MM.1S (cell line): ENCODE data around the gene PCNT.

Experiments
- DNase-seq: peaks from one replicate; pipeline ENCODE4 v3.0.0-alpha.2; 2015
- H2AFZ ChIP-seq: fragments of 300-600 bp; sonication (generic); 2 replicates; pipeline ENCODE4 v1.6.0; 2016; ENCODE audit warnings: antibody characterized with exemption, low read length
- H3F3A ChIP-seq: fragments of 300-600 bp; sonication (generic); 2 replicates; pipeline ENCODE4 v1.6.1; 2016; ENCODE audit warnings: mild to moderate bottlenecking, antibody characterized with exemption, low read length, moderate library complexity, mixed read lengths; ENCODE audit not compliant: insufficient read depth
- H3K27ac ChIP-seq: fragments of 300-600 bp; sonication (generic); 2 replicates; pipeline ENCODE4 v1.5.1; 2016; ENCODE audit warnings: mild to moderate bottlenecking, low read length
- H3K27me3 ChIP-seq: fragments of 300-600 bp; sonication (generic); replicated peaks from 2 replicates; pipeline ENCODE4 v1.6.0; 2016; ENCODE audit warnings: low read length; ENCODE audit not compliant: insufficient read depth
- H3K36me3 ChIP-seq: fragments of 300-600 bp; sonication (generic); replicated peaks from 2 replicates; pipeline ENCODE4 v1.6.1; 2016; ENCODE audit warnings: mild to moderate bottlenecking, low read length, mixed read lengths; ENCODE audit not compliant: insufficient read depth
- H3K4me1 ChIP-seq: fragments of 300-600 bp; sonication (generic); 2 replicates; pipeline ENCODE4 v1.6.1; 2016; ENCODE audit warnings: low read length, mixed read lengths
- H3K4me2 ChIP-seq: fragments of 300-600 bp; sonication (generic); 2 replicates; pipeline ENCODE4 v1.6.0; 2016; ENCODE audit warnings: low read depth, low read length
- H3K4me3 ChIP-seq: fragments of 300-600 bp; sonication (generic); 2 replicates; pipeline ENCODE4 v1.5.1; 2016; ENCODE audit warnings: low read length, mixed read lengths
- H3K79me2 ChIP-seq: fragments of 300-600 bp; sonication (generic); 2 replicates; pipeline ENCODE4 v1.6.1; 2016; ENCODE audit warnings: mixed run types, low read length, mixed read lengths
- H3K9ac ChIP-seq: fragments of 300-600 bp; sonication (generic); 2 replicates; pipeline ENCODE4 v1.6.1; 2016; ENCODE audit warnings: low read length, mixed read lengths
- H3K9me2 ChIP-seq: fragments of 300-600 bp; sonication (generic); replicated peaks from 2 replicates; pipeline ENCODE4 v1.6.1; 2016; ENCODE audit warnings: mild to moderate bottlenecking, low read length, mixed read lengths; ENCODE audit not compliant: insufficient read depth
- H3K9me3 ChIP-seq: fragments of 300-600 bp; sonication (generic); replicated peaks from 2 replicates; pipeline ENCODE4 v1.6.1; 2016; ENCODE audit warnings: mild to moderate bottlenecking, low read length, mixed read lengths; ENCODE audit not compliant: insufficient read depth
- H4K20me1 ChIP-seq: fragments of 300-600 bp; sonication (generic); 2 replicates; pipeline ENCODE4 v1.6.1; 2016; ENCODE audit warnings: mild to moderate bottlenecking, low read length, moderate library complexity, mixed read lengths; ENCODE audit not compliant: insufficient read depth
- EZH2 ChIP-seq: fragments of 300-600 bp; sonication (generic); optimal IDR thresholded peaks from 2 replicates; pipeline ENCODE3; 2017; ENCODE audit warnings: low read depth, mild to moderate bottlenecking, antibody characterized with exemption, low read length, mixed read lengths
- EZH2phosphoT487 ChIP-seq: fragments of 300-600 bp; sonication (generic); IDR thresholded peaks from 2 replicates; pipeline ENCODE4 v1.6.1; 2018; ENCODE audit warnings: antibody characterized with exemption, low read length
- TF ChIP-seq, protein P1 (sequence below): fragments of 300-600 bp; sonication (generic); IDR thresholded peaks from 2 replicates; pipeline ENCODE4 v1.5.1; 2016; ENCODE audit warnings: antibody characterized with exemption, low read length, mixed read lengths

PCNT gene

DNA sequence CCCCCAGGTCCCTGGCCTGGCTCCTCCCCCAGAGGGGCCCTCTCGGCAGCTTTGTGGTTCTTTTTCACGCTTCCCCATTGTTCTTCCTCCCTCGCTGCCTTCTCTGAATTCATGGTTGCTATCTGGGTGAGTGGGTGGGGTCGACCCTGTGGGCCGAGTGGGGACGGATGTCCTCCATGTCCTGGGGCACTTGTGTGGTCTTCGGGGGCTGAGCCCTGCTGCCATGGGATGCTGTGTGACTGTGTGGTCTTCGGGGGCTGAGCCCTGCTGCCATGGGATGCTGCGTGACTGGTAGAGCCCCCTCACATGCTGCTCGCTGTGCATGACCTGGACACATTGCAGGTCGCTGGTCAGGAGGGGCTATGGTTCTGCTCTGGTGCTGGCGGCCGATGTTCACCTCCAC lies 113.1 kb downstream of the PCNT start:
- Histone ChIP-seq H3K27me3 (no peaks in the 10 kb centered on the region), H3F3A (no peaks in the 10 kb centered on the region), H3K79me2 (no peaks in the 10 kb centered on the region), H3K9me2 (no peaks in the 10 kb centered on the region), H3K9me3 (no peaks in the 10 kb centered on the region), H3K9ac (no peak overlapping the region), H3K4me1 (no peaks in the 10 kb centered on the region), H3K4me3 (no peak overlapping the region), H3K36me3 (peaks cover 43% of the 10 kb centered on the region), H2AFZ (no peak overlapping the region), H4K20me1 (no peaks in the 10 kb centered on the region), H3K27ac (no peak overlapping the region), H3K4me2 (no peak overlapping the region)
- no peak for DNase-seq
- no peak for TF ChIP-seq EZH2phosphoT487
- no peak for TF ChIP-seq EZH2
- TF ChIP-seq, protein P1, sequence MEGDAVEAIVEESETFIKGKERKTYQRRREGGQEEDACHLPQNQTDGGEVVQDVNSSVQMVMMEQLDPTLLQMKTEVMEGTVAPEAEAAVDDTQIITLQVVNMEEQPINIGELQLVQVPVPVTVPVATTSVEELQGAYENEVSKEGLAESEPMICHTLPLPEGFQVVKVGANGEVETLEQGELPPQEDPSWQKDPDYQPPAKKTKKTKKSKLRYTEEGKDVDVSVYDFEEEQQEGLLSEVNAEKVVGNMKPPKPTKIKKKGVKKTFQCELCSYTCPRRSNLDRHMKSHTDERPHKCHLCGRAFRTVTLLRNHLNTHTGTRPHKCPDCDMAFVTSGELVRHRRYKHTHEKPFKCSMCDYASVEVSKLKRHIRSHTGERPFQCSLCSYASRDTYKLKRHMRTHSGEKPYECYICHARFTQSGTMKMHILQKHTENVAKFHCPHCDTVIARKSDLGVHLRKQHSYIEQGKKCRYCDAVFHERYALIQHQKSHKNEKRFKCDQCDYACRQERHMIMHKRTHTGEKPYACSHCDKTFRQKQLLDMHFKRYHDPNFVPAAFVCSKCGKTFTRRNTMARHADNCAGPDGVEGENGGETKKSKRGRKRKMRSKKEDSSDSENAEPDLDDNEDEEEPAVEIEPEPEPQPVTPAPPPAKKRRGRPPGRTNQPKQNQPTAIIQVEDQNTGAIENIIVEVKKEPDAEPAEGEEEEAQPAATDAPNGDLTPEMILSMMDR: no peak

DNA sequence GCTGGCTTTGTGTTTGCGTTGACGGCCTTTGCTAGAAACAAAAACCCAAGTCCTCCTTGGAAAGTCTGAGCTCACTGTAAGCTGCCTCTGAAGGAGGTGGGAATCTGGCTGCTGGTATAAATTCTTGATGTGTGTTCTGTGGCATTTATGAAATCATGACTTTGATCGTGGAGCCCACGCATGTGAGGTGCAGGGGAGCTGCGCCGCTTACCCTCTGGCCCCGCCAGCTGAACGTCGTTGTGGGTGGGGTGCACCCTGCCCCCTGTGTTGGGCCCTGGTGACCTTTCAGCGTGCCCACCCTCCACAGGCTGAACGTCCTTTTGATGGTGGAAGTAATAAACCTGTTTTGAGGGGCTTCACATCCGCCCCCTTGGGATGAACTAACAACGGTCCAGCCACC lies 113.6 kb downstream of the PCNT start:
- H3K4me1 ChIP-seq: no peaks in the 10 kb centered on the region
- no peak for DNase-seq
- no peaks in the 10 kb centered on the region for H3K9me2 ChIP-seq
- H4K20me1 ChIP-seq: no peaks in the 10 kb centered on the region
- H3K36me3 ChIP-seq: peaks cover 43% of the 10 kb centered on the region
- no peaks in the 10 kb centered on the region for H3K79me2 ChIP-seq
- no peak overlapping the region for H3K9ac ChIP-seq
- H3F3A ChIP-seq: no peaks in the 10 kb centered on the region
- TF ChIP-seq EZH2phosphoT487 (no peak), EZH2 (no peak)
- TF ChIP-seq, protein P1: no peak
- H3K4me2 ChIP-seq: no peak overlapping the region
- no peaks in the 10 kb centered on the region for H3K27me3 ChIP-seq
- no peaks in the 10 kb centered on the region for H3K9me3 ChIP-seq
- H3K4me3 ChIP-seq: no peak overlapping the region
- no peak overlapping the region for H3K27ac ChIP-seq
- no peak overlapping the region for H2AFZ ChIP-seq

DNA sequence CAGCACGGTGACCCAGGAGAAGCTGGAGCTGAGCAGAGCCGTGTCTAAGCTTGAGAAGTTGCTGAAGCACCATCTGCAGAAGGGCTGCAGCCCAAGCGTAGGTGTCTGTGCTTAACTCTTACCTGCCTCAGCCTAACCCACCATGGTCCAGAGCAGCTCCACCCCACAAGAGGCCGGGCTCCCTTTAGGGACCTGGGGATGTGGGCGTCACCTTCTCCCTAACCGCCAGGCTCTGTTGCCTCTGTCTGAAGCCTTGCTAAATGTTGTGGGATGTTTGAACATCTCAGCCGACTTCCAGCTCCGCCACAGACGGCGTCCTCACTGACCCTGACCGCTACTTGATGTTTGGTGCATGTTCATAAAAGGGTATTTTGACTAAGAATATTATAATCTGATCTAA lies 114.3 kb downstream of the PCNT start:
- Histone ChIP-seq H3K27me3 (no peaks in the 10 kb centered on the region), H3K79me2 (no peaks in the 10 kb centered on the region), H3K9me3 (no peaks in the 10 kb centered on the region), H3K36me3 (peaks cover 43% of the 10 kb centered on the region), H3F3A (no peaks in the 10 kb centered on the region), H3K9ac (no peak overlapping the region), H3K27ac (no peak overlapping the region), H3K4me3 (no peak overlapping the region), H4K20me1 (no peaks in the 10 kb centered on the region), H3K4me1 (no peaks in the 10 kb centered on the region), H3K4me2 (no peak overlapping the region), H2AFZ (no peak overlapping the region), H3K9me2 (no peaks in the 10 kb centered on the region)
- no peak for DNase-seq
- TF ChIP-seq EZH2 (no peak), EZH2phosphoT487 (no peak)
- TF ChIP-seq, protein P1: no peak
